ENCODE results near the gene VPS13C.

DNA sequence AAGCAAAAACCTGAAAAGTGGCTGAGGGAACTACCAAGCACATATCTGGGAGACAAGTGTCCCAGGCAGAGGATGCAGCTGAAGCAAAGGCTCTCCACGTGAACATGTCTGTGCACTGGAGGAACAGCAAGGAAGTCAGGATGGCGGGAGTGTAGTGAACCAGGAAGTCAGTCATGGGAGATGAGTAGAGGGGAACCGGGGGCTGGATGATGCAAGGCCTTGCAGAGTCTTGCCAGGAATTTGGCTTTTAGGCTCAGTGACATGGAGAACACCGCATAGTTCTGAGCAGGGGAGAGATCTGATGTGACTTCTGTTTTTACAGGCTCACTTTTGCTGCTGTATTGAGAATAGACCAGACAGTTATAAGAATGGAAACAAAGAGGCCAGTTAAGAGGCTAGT lies 25.5 kb upstream of the VPS13C start:
- TF ChIP-seq, protein P1, sequence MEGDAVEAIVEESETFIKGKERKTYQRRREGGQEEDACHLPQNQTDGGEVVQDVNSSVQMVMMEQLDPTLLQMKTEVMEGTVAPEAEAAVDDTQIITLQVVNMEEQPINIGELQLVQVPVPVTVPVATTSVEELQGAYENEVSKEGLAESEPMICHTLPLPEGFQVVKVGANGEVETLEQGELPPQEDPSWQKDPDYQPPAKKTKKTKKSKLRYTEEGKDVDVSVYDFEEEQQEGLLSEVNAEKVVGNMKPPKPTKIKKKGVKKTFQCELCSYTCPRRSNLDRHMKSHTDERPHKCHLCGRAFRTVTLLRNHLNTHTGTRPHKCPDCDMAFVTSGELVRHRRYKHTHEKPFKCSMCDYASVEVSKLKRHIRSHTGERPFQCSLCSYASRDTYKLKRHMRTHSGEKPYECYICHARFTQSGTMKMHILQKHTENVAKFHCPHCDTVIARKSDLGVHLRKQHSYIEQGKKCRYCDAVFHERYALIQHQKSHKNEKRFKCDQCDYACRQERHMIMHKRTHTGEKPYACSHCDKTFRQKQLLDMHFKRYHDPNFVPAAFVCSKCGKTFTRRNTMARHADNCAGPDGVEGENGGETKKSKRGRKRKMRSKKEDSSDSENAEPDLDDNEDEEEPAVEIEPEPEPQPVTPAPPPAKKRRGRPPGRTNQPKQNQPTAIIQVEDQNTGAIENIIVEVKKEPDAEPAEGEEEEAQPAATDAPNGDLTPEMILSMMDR (IDR thresholded peaks at IDR 0.05): no peak
- no peak for TF ChIP-seq EZH2 (IDR thresholded peaks at IDR 0.05; ENCODE audit: borderline replicate concordance, insufficient read depth, low read depth, low read length, poor library complexity, severe bottlenecking)
